Natural killer cell (primary cell): ENCODE data around the gene TOGARAM2. TPM values are rescaled to one million over a fixed set of nuclear protein-coding genes. Genes with fewer than 3 reads are reported as not detected.

Experiments used
- ATAC-seq, 3 donors: fragments of 150-1000 bp in 2 of 3; fragments of 200-7000 bp in 1 of 3; cut with Tn5 transposase; 1 replicate in 1 of 3; 2 replicates in 2 of 3; pipeline ENCODE4 v1.10.0; 2021; ENCODE audit warnings: mild to moderate bottlenecking in 2 of 3, moderate library complexity in 2 of 3
- DNase-seq, 2 donors: peaks; one replicate each; pipeline versions ENCODE4 v3.0.0 to v3.0.0-alpha.2; 2013 to 2021; ENCODE audit warnings: mixed read lengths in 1 of 2
- H3K27ac ChIP-seq: one replicate; pipeline ENCODE4 v1.5.1; 2013; ENCODE audit warnings: mild to moderate bottlenecking, low read length
- H3K27me3 ChIP-seq: one replicate; pipeline ENCODE4 v1.6.1; 2013; ENCODE audit warnings: low read length; ENCODE audit not compliant: control insufficient read depth, insufficient read depth
- H3K36me3 ChIP-seq: one replicate; pipeline ENCODE4 v1.6.1; 2013; ENCODE audit warnings: low read length; ENCODE audit not compliant: control insufficient read depth, insufficient read depth
- H3K4me1 ChIP-seq: one replicate; pipeline ENCODE4 v1.6.1; 2013; ENCODE audit warnings: low read length; ENCODE audit not compliant: control insufficient read depth, insufficient read depth
- H3K4me3 ChIP-seq: one replicate; pipeline ENCODE4 v1.5.1; 2013; ENCODE audit warnings: low read length
- H3K9me3 ChIP-seq: one replicate; pipeline ENCODE4 v1.6.1; 2013; ENCODE audit warnings: low read length; ENCODE audit not compliant: control insufficient read depth, insufficient read depth
- H3K27ac Mint-ChIP-seq, 2 donors: one replicate each; pipeline ENCODE4 v1.8.0; 2022; ENCODE audit warnings: mild to moderate bottlenecking in 2 of 2, mixed read lengths in 2 of 2, moderate library complexity in 1 of 2
- H3K27me3 Mint-ChIP-seq, 2 donors: one replicate each; pipeline ENCODE4 v1.8.0; 2022; ENCODE audit warnings: low read depth in 2 of 2, mixed read lengths in 2 of 2
- H3K36me3 Mint-ChIP-seq: one replicate; pipeline ENCODE4 v1.8.0; 2022; ENCODE audit warnings: mixed read lengths
- H3K4me1 Mint-ChIP-seq, 2 donors: one replicate each; pipeline ENCODE4 v1.8.0; 2022; ENCODE audit warnings: mixed read lengths in 2 of 2
- H3K4me3 Mint-ChIP-seq: one replicate; pipeline ENCODE4 v1.8.0; 2022; ENCODE audit warnings: mild to moderate bottlenecking, moderate library complexity, mixed read lengths
- H3K9me3 Mint-ChIP-seq, 2 donors: one replicate each; pipeline ENCODE4 v1.8.0; 2022; ENCODE audit warnings: mixed read lengths in 2 of 2
- WGBS: methylation state at CpG from one replicate; pipeline ENCODE4 v1.1.7; 2013; ENCODE audit warnings: missing lambda C conversion rate; ENCODE audit not compliant: insufficient coverage; 5-methylcytosine and 5-hydroxymethylcytosine counted together
- intact Hi-C: fragments of 100-400 bp; cut with micrococcal nuclease; formaldehyde crosslinking; loops from one replicate; pipeline ENCODE4 v1.14.2; 2022
- total RNA-seq, 4 donors: library from RNA; stranded (reverse); fragments of 120-200 nt in 1 of 4; gene quantifications; one replicate each; pipeline versions ENCODE4 v1.2.3 to v1.2.4, GENCODE V29; 2013 to 2022
- TF ChIP-seq, protein P1 (sequence below): fragments of 200-600 bp; IDR thresholded peaks from one replicate; pipeline ENCODE4 v1.8.0; 2022; ENCODE audit warnings: antibody characterized with exemption

Gene TOGARAM2
- total RNA-seq, 3 donors from 2014 or later (not counting 1 experiment from before 2014, with no cell fraction given), result 25.9 to 53.2 (median 30.8) TPM

DNA sequence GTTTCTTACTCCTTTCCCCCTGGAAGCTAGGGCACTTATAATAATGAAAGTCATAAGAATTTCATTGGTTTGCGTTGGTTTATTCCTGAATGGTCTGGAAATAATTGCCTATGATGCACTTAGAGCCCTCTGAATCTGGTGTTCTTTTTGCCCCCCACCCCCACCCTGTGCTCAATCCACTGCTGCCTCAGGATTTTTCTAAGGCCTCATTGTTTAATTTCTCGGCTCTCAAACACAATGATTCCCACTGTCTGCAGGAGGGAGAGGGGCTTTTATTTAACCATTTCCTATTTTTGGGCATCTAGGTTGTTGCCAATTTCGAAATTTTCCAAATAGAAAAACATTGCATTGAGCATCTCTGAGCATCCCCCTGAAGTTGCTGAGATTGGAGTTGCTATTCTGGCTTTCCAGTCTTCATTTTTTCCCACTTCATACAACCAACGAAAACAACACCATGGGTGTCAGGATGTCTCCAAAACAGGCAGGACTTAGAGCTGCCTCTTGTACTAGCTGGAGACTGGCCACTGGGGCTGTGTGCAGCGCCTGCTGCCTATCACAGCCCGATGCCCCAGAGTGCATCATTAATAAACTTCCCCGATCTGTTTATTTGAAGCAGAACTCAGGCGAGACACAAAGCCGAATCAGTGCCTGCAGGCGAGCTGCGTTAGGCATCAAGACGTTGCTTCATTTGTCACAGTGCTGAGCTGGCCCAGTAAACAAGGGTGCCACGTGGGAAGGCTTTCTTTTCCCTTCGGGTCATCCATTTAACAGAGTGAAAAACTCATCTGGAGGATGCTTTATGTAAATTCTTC lies 95.0 kb downstream of the TOGARAM2 start:
- Histone ChIP-seq H3K4me3 (no peak overlapping the region), H3K36me3 (no peaks in the 10 kb centered on the region), H3K27ac (no peak overlapping the region), H3K9me3 (peaks cover 9% of the 10 kb centered on the region), H3K27me3 (no peaks in the 10 kb centered on the region), H3K4me1 (no peaks in the 10 kb centered on the region)
- Mint-ChIP-seq H3K9me3 (no peaks in the 10 kb centered on the region), H3K36me3 (no peaks in the 10 kb centered on the region), H3K27ac (no peak overlapping the region), H3K27me3 (no peaks in the 10 kb centered on the region), H3K4me3 (no peak overlapping the region), H3K4me1 (no peaks in the 10 kb centered on the region)
- intact Hi-C loops, result no loop called here
- ATAC-seq, result no peak
- DNase-seq, result no peak
- TF ChIP-seq, protein P1, sequence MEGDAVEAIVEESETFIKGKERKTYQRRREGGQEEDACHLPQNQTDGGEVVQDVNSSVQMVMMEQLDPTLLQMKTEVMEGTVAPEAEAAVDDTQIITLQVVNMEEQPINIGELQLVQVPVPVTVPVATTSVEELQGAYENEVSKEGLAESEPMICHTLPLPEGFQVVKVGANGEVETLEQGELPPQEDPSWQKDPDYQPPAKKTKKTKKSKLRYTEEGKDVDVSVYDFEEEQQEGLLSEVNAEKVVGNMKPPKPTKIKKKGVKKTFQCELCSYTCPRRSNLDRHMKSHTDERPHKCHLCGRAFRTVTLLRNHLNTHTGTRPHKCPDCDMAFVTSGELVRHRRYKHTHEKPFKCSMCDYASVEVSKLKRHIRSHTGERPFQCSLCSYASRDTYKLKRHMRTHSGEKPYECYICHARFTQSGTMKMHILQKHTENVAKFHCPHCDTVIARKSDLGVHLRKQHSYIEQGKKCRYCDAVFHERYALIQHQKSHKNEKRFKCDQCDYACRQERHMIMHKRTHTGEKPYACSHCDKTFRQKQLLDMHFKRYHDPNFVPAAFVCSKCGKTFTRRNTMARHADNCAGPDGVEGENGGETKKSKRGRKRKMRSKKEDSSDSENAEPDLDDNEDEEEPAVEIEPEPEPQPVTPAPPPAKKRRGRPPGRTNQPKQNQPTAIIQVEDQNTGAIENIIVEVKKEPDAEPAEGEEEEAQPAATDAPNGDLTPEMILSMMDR, result no peak
- WGBS, result 85% methylated on average over 14 of the region's 14 CpGs

DNA sequence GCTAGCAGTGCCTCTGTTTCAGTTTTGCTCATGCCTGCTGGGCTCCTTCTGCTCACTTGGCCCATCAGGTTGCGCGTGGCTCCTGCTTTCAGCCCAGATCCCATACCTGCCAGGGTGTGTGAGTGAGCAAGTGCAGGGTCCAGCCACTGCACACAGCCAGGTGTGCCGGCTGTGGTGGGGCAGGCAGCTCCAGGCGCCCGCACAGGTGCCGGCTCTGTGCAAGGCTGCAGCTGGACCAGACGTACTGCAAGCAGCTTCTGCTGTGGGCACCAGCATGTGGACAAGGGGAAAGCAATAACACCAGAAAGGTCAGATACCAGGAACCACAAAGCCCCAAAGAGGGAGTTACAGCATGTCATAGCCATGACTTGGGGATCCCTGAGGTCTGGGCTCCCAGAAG lies 98.8 kb downstream of the TOGARAM2 start:
- DNase-seq (no peak), ATAC-seq (no peak)
- no peaks in the 10 kb centered on the region for H3K4me1 ChIP-seq
- H3K4me3 Mint-ChIP-seq, result no peak overlapping the region
- TF ChIP-seq, protein P1, result no peak
- H3K27ac Mint-ChIP-seq, result no peak overlapping the region
- peaks cover 9% of the 10 kb centered on the region for H3K9me3 ChIP-seq
- H3K4me3 ChIP-seq, result no peak overlapping the region
- no peaks in the 10 kb centered on the region for H3K27me3 ChIP-seq
- H3K9me3 Mint-ChIP-seq, result no peaks in the 10 kb centered on the region
- no peaks in the 10 kb centered on the region for H3K36me3 Mint-ChIP-seq
- intact Hi-C loops, result no loop called here
- WGBS, result 94% methylated on average over 7 of the region's 7 CpGs
- no peaks in the 10 kb centered on the region for H3K27me3 Mint-ChIP-seq
- no peak overlapping the region for H3K27ac ChIP-seq
- no peaks in the 10 kb centered on the region for H3K4me1 Mint-ChIP-seq
- no peaks in the 10 kb centered on the region for H3K36me3 ChIP-seq

- ATAC-seq (no peak), DNase-seq (no peak)
- TF ChIP-seq, protein P1, result no peak
- H3K4me1 ChIP-seq, result no peaks in the 10 kb centered on the region
- WGBS, result 97% methylated on average over 11 of the region's 12 CpGs
- intact Hi-C loops, result no loop called here
- no peak overlapping the region for H3K4me3 Mint-ChIP-seq
- H3K9me3 Mint-ChIP-seq, result no peaks in the 10 kb centered on the region
- no peaks in the 10 kb centered on the region for H3K27me3 ChIP-seq
- no peak overlapping the region for H3K27ac ChIP-seq
- no peak overlapping the region for H3K4me3 ChIP-seq
- H3K27me3 Mint-ChIP-seq, result no peaks in the 10 kb centered on the region
- no peaks in the 10 kb centered on the region for H3K4me1 Mint-ChIP-seq
- H3K9me3 ChIP-seq, result peaks cover 9% of the 10 kb centered on the region
- H3K36me3 Mint-ChIP-seq, result no peaks in the 10 kb centered on the region
- no peaks in the 10 kb centered on the region for H3K36me3 ChIP-seq
- H3K27ac Mint-ChIP-seq, result no peak overlapping the region
Measured at GRCh38 chr2:29080886-29081743, 100.0 kb downstream of the TOGARAM2 start.
